Liver (tissue), 3 donors: ENCODE results near the gene ETV6.

Experiments used
- ATF3 ChIP-seq: IDR thresholded peaks from 2 replicates; pipeline ENCODE4 v1.6.1; 2016; ENCODE audit warnings: antibody characterized with exemption
- CTCF ChIP-seq: fragments of 150-350 bp; IDR thresholded peaks from 2 replicates; pipeline ENCODE4 v1.5.1; 2017; ENCODE audit warnings: improper control_type of control experiment, low read depth, low read length; ENCODE audit not compliant: missing input control
- GABPA ChIP-seq, 2 donors: IDR thresholded peaks in 1 of 2; conservative IDR thresholded peaks in 1 of 2; 2 replicates each; pipeline ENCODE4 v1.6.1; 2016; ENCODE audit warnings: antibody characterized with exemption in 2 of 2, mild to moderate bottlenecking in 1 of 2, moderate library complexity in 1 of 2
- REST ChIP-seq: IDR thresholded peaks from 2 replicates; pipeline ENCODE4 v1.6.1; 2016; ENCODE audit warnings: antibody characterized with exemption, mild to moderate bottlenecking
- TAF1 ChIP-seq: conservative IDR thresholded peaks from 2 replicates; pipeline ENCODE4 v1.6.1; 2016; ENCODE audit warnings: antibody characterized with exemption, mild to moderate bottlenecking
- YY1 ChIP-seq: IDR thresholded peaks from 2 replicates; pipeline ENCODE4 v1.6.1; 2016; ENCODE audit warnings: antibody characterized with exemption, mild to moderate bottlenecking
- ZBTB33 ChIP-seq: IDR thresholded peaks from 2 replicates; pipeline ENCODE4 v1.6.1; 2016; ENCODE audit warnings: antibody characterized with exemption
- donor health status: healthy.
- donor health status: healthy.

- TF ChIP-seq CTCF (no peak), REST (no peak), GABPA (IDR thresholded peaks at IDR 0.05 in 1 of 2, conservative IDR thresholded peaks at IDR 0.05 in 1 of 2) (no peak), TAF1 (no peak), YY1 (no peak), ATF3 (no peak), ZBTB33 (no peak)
Observed at GRCh38 chr12:11687528-11687927, 38.1 kb downstream of the ETV6 start.
